Kidney epithelial cell (primary cell): ENCODE measurements around the gene GPR35. TPM values are rescaled to one million over a fixed set of nuclear protein-coding genes. Genes with fewer than 3 reads are reported as not detected.

Experiments
- DNase-seq: peaks from one replicate; pipeline ENCODE4 v3.0.0-alpha.2; 2010; ENCODE audit warnings: low read depth
- H3K27me3 ChIP-seq: 2 replicates; pipeline ENCODE4 v1.6.0; 2011; ENCODE audit warnings: low read length; ENCODE audit not compliant: control insufficient read depth, insufficient read depth
- H3K36me3 ChIP-seq: 2 replicates; pipeline ENCODE4 v1.5.1; 2011; ENCODE audit warnings: low read length; ENCODE audit not compliant: control insufficient read depth, insufficient read depth
- H3K4me3 ChIP-seq: 2 replicates; pipeline ENCODE4 v1.5.1; 2011; ENCODE audit warnings: low read depth, mild to moderate bottlenecking, control low read depth, low read length
- CTCF ChIP-seq: IDR thresholded peaks from 2 replicates; pipeline ENCODE4 v1.5.1; 2011; ENCODE audit warnings: mild to moderate bottlenecking, moderate library complexity, low read length, control low read depth, inconsistent platforms; ENCODE audit not compliant: insufficient read depth, poor library complexity, severe bottlenecking
- total RNA-seq: library from RNA; depleted of rRNA; stranded (reverse); fragments of >200 nt; gene quantifications from 2 replicates; pipeline ENCODE4 v1.2.3, GENCODE V29; 2015

The GPR35 gene
- total RNA-seq, 1 donor from 2014 or later: 1.3 TPM

DNA sequence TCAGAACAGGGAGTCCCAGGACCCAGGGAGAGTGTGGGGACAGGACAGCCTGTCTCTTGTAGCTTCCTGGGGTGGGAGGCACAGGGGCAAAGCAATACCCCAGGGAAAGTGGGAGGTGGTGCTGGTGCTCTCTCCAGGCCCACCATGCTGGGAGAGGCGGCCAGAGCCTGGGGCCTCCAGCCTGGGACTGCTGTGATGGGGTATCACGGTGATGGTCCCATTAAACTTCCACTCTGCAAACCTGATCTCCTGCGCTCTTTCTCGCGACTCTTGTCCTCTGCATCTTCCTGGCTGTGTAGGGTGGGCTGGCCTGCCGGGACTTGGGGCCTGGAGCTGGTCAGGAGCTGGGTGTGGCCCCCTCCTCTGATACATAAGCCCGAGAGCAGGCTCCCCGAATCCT, 46.8 kb upstream of the GPR35 start:
- DNase-seq: no peak

DNA sequence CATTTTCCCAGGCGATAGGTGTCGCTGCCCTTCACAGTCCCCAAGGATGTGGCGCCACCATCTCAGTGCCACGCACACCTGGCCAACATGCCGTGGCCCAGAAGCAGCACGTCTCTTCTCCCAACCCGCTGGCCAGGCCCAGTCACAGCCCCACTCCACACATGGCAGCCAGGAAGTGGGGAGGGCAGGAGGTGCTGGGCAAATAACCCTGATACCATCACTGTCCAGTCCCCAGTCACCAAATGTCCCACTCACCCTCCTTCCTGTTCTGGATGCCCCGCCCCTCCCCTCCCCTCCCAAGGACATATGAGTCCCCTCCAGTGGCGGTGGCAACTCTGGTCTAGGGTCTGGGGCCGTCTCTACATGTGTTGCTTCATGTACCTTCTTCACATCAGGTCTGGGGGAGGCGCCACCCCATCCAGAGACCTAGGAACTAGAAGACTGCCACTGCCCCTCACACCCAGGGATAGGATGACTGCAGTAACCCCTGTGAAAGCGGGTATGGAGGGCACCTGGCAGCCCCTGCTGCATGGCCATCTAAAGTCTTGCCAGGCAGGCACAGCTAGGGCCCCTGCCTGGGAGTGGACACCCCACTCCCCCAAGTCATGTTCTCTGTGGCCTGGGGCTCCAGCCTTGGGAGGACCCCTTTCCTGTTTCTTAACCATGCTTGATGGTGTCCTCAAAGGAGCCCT, 46.1 kb upstream of the GPR35 start:
- Histone ChIP-seq H3K4me3 (no peak overlapping the region), H3K27me3 (no peaks in the 10 kb centered on the region)
- DNase-seq: no peak

More for the DNA sequence above, 46.8 kb upstream of the GPR35 start:
- H3K4me3 ChIP-seq: no peak overlapping the region
- TF ChIP-seq CTCF: no peak
- no peaks in the 10 kb centered on the region for H3K36me3 ChIP-seq
- no peaks in the 10 kb centered on the region for H3K27me3 ChIP-seq

GRCh38 chr2:240579771-240580614, 45.3 kb upstream of the GPR35 start:
- H3K36me3 ChIP-seq: no peaks in the 10 kb centered on the region

More for the DNA sequence above, 46.1 kb upstream of the GPR35 start:
- H3K36me3 ChIP-seq: no peaks in the 10 kb centered on the region
- no peak for TF ChIP-seq CTCF

DNA sequence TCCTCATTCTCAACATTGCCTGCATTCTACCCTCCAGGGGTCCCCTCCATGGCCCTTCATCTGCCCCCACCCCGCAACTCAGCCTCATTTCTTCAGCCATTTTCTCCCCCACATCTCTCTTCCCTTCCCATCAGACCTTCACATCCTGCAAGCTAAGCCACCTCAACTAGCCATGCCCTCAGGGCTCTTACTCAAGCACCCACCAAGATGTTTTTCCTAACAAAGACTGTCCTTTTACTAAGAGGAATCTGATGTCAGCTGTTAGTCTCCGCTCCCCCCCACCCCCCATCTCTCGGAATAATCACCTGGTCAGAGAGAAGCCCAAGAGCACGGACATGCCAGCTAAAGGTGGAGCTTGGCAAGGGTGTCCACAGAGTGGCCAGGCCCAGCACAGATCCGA, 43.5 kb upstream of the GPR35 start:
- no peak overlapping the region for H3K4me3 ChIP-seq
- DNase-seq: no peak
- TF ChIP-seq CTCF: no peak
- H3K27me3 ChIP-seq: no peaks in the 10 kb centered on the region
- H3K36me3 ChIP-seq: no peaks in the 10 kb centered on the region

More at GRCh38 chr2:240579771-240580614, 45.3 kb upstream of the GPR35 start:
- Histone ChIP-seq H3K27me3 (no peaks in the 10 kb centered on the region), H3K4me3 (no peak overlapping the region)
- no peak for DNase-seq
- no peak for TF ChIP-seq CTCF

GRCh38 chr2:240582781-240583180, 42.5 kb upstream of the GPR35 start:
- no peaks in the 10 kb centered on the region for H3K36me3 ChIP-seq
- no peaks in the 10 kb centered on the region for H3K27me3 ChIP-seq
- no peak overlapping the region for H3K4me3 ChIP-seq
- TF ChIP-seq CTCF: no peak
- no peak for DNase-seq
